GM21367 (cell line): ENCODE results near the gene SHISAL1.

ENCODE experiments used
- ATAC-seq: cut with Tn5 transposase; IDR thresholded peaks from one replicate; pipeline ENCODE4 v1.9.1; 2021; ENCODE audit not compliant: unreplicated experiment

The SHISAL1 gene

DNA sequence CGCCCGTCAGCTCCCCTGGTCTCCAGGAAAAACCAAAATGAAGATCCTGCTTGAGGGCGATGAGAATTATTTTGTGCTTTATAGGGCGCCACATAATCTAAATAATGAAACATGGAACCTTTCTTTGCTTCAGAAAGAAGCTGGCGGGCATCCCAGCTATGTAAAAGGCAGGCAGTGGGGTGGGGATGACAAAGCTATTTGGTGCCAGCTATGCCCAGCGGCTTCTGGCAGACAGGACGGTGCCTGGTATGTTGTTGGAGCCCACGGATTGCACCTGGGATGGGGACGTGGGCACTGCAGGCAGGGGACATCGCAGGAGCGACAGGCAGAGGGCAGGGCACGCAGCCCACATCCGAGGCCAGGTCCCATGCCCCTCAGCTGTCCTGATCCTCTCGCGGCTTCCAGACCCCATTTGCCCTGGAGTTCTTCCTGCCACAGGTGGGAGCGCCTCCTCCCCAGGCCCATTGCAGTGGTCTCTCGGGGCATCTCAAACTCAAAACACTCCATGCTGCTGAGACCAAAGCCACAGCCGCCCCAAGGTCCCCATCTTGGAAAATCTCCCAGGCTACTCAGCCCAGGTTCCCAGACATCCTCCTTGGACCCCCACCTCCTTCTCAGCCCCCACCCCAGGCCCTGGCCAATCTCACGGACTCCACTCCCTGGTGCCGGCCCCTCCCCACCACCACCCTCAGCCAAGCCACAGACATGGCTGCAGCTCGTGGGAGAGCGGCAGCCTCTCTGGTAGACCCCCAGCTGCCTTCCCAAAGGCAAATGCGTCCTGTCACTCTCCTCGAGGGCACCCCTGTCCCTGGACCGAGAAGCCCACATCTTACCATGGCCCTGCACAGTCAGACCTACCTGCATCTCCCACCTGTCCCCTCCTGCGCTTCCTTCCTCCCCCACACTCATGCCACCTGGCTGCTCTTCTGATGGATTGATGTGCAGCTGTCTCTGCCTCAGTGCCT, 45.7 kb downstream of the SHISAL1 start:
- no peak for ATAC-seq

DNA sequence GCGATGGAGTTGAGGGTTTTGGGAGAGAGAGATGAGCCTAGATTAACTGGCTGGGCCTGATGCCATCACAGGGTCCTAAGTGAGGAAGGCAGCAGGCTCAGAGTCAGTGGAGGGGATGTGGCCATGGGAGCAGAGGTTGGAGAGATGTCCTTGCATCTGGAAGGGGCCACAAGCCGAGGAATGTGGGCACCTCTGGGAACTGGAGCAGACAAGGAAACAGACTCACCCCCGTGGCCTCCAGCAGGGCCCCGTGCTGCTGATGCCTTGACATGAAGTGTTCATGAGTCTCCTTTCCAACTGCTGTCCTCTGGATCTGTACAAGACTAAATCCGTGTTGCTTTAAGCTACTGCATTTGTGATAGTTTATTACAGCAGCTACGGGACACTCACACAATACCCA, 49.2 kb downstream of the SHISAL1 start:
- ATAC-seq, result no peak

DNA sequence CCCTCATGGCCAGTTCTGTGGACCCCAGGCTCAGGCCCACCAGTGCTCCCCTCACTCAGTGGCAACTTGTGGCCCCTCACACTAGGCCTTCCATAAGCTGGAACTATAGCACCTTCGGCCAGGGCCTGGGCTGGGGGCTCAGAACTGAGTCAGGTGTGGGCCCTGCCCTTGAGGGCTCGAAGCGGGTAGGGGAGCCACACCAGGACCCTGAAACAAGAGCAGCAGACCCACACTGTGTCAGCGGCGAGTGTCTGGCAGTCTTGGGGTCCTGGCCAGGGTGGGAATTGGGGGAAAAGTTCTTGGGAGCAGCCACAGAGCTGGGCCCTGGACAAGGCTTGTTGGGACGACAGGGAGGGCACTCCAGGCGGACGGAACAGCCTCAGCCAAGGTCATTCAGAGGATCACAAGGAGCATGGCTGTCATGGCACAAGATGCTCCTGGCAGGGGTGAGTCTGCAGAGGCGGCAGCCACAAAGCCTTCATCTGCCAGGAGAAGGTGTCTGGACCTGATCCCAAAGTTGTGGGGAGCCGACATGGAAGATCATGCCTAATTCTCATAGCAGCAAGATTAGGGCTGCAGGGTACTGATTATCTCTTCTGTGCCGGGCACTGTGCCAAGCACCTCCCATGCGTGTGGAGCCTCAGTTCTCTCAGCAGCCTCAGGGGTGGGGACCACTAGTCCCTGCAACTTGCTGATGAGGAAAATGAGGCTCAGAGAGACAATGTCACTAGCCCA, 50.7 kb downstream of the SHISAL1 start:
- no peak for ATAC-seq

DNA sequence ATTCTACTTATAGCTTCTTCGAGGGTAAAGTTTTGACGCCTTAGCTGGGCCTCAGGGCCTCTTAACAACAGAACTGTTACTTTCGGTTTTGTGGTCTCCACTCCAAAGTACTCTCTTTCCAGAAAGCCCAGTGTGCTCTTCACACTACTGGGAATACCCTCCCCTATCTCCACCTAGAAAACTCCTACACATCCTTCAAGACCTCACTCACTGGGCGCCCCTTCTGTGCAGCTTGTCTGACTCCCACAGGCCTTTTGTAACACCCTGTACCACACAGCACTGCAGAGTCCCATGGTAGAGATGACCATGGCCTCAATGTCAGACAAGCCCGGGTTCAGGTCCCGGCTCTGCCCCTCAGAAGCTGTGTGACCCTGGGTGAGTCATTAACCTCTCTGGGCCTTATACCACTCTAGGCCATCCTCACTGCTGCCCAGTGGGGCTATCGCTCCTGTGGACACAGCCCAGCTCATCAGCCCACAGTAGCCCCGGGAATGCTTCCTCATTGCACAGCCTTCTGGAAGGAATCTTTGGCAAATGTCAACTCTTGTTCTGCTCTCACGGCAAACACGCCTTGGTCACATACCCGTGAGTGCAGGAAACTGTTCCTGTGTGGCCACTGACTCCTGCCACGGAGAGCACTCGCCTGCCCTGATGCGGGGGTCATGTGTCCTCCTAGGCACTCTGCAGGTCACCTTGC, 51.4 kb downstream of the SHISAL1 start:
- no peak for ATAC-seq

GRCh38 chr22:44260216-44261035, 52.3 kb downstream of the SHISAL1 start:
- ATAC-seq, result no peak

DNA sequence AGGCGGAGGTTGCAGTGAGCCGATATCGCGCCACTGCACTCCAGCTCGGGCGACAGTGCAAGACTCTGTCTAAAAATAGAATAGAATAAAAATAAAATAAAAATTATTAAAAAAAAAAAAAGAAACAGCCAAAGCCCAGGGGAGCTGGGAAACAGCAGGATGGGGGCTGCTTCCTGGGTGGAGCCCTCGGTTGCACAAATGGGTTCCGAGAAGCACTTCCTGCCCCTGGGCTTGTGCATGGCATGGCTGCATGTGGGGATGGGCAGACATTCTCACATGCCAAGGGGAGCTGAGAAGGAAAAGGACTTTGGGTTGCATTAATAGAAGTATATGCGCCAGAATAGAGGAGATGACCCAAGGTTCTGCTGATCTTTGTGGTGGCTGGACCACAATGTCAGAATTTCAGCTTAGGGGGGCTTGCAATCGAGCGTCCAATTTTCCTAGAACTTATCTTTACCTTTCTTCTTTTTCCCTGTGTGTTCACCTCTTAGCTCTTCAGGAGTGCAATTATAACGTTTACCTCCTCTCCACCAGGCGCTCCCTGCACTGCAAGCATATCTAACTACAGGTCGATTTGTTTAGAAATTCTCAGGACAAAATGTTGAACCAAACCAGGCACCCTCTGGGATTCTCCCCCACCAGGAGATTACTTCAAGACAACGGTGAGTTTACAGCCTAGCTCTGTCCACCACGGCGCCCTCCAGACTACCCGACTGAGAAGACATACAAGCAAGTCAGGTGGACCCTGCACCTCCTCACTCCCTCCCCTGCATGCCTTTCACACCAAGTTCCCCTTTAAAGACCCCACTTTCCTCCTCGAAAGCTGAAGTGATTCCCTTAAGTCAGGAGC, 53.2 kb downstream of the SHISAL1 start:
- ATAC-seq, result no peak

DNA sequence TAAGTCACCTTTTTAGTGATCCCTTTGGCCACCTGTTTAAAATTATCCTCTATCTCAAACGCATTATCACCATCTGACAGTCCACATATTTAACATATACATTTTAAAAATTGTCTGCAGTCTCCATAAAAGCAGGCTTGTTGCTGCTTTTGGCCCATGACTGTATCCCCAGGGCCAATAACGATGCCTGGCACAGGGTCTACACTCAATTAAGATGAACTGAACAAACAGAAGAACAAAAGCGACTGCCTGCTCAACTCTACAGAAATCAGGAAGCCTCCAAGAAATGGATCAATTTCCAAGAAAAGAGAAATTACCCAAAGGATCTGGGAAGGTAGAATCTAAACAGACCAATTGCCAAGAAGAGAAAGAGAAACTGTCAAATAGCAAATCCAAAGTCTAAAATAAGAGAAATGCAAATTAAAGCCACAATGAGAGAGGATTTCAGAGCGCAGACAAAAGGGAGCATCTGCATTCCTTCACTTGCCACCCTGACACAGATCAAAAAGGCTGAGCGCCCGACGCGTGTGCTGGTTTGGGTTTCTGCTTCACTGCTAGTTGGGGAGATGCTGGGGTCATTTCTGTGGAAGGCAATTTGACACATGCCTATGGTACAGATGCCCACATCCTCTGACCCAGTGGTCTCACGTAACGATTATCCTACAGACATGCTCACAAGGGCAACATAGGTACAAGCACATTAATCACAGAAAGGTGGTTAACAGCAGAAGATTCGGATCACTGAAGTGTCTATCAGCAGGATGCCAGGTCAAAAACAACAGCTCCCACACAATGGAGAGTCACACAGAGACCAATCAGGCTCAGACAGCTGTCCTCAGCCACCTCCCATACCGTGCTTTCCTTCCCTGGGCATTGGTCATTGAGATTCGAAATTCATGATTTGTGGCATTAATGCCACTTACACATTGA, 55.9 kb downstream of the SHISAL1 start:
- no peak for ATAC-seq

GRCh38 chr22:44256085-44256484, 56.7 kb downstream of the SHISAL1 start:
- ATAC-seq, result no peak

- no peak for ATAC-seq
Measured at GRCh38 chr22:44254811-44255210, 57.9 kb downstream of the SHISAL1 start.

DNA sequence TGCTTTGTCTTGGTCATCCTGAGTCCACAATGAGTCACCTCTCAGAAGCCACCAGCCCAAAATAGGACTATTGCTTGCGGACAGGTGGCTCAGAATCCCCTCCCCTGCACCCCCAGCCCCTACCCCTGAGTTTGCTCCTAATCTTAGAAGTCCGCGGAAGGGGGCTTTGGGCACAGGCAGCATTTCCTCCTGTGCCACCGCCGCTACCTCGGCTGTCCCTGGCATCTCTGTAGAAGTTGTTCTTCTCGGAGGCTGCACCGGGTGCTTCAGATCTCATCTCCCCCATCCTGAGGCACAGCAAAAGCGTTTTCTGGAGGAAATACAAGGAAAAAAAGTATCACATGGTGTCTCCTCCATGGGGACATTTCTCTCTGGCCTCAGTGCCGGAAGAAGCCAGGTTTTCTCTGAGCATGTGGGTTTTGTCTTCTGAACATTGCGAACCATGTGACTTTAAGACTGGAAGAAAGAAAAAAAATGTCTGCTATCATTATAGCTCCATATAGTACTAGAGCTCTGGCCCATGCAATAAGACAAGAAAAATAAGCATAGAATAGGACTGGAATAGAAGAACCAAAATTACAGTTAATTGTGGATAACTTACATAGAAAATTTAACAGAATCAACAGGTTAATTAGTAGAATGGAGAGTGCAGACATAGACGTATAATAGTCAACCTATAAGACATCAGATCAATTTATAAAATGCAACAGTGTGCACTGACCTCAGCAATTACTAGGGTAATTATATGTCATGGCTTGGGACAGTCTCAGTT, 63.2 kb downstream of the SHISAL1 start:
- no peak for ATAC-seq

GRCh38 chr22:44248926-44249325, 63.8 kb downstream of the SHISAL1 start:
- no peak for ATAC-seq

GRCh38 chr22:44247923-44248892, 64.5 kb downstream of the SHISAL1 start:
- ATAC-seq, result no peak

GRCh38 chr22:44247346-44247745, 65.4 kb downstream of the SHISAL1 start:
- no peak for ATAC-seq

DNA sequence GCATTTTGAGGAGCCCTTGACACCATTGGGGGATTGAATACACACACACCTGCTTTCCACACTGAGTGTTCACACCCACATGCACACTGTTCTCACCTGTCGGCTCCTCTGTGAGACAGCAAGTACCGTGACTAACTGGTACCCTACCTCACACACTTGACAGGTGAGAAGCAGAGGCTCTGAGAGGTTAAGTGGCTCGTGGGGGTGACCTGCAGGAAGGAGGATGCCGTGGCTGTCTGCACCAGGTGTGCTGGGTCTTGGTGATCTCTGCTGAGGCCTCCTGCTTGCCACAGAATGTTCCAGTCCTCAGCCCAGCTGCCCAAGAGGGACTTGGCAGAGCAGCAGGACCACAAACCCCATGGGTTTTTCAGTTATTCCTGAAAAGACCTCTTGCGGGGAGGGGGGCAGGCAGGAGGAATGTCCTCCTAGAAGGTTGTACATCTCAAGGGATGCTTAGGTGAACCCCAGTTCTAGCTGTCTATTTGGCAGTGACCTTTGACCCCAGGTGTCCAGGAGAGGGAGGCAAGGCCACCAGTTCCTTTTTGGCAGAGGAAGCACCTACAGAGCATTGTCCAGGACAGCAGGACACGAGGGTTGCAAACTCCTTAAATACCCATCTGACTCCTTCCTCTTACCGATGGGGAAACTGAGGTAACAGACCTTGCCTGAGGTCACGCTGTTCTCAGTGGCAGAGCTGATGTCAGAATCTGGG, 66.0 kb downstream of the SHISAL1 start:
- no peak for ATAC-seq

DNA sequence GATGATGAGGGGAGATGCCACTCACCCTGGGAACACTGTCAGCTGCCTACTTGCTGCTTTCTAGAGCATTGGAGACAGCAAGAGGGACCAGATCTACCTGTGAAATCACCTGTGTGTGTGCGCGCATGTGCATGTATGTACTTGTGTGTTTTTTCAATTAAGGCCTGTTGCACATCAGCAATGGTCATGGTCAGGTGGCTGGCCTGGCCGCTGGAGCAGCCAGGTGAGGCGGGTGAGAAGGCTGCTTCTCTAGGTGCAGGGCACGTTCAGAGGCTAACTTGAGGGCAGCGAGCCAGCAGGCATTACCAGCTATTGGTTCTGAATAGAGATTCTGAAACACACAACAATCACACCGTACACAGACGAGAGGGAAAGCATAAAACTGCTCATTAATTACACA, 66.9 kb downstream of the SHISAL1 start:
- ATAC-seq, result no peak

DNA sequence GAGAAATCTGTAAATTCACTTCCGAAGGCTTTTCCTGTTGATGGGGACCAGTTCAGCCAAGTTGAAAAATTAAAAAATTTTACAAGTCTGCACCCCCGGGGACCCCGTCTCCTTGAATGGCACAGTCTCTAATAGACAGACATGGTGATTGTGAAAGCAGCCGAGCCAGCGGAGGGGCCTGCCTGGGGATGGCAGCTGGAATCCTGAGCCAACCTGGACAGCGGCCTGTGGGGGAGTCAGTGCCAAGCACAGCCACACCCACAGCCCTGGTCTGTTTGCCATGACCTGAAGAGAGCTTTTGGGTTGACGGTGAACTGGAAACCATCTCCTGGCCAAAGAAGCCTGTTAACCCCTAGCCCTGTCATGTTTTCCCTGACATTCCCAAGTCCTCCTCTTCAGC, 67.3 kb downstream of the SHISAL1 start:
- no peak for ATAC-seq
